GM03348 (cell line): ENCODE measurements around the gene MAP3K4.

Experiments used
- DNase-seq: peaks from one replicate; pipeline ENCODE4 v3.0.0; 2012; ENCODE audit warnings: low spot score

MAP3K4 gene

DNA sequence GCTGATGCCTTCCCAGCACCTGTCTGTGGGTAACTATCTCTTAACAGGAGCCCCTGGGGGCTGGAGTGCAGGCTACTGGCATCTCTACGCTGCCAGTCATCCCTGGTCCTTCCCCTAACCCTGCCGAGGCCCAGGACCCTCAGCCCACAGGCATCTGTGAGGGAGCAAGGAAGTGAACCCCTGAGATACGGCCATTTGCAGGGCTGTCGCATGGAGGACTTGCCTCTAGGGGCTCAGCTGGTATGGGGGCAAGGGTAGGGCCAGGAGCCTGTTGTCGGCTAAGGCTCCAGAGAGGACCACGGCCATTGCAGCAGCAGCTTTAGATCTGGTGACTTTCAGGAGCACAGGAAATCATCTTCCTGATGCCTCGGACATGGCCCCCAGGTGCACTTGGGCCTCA lies 49.7 kb downstream of the MAP3K4 start:
- no peak for DNase-seq

DNA sequence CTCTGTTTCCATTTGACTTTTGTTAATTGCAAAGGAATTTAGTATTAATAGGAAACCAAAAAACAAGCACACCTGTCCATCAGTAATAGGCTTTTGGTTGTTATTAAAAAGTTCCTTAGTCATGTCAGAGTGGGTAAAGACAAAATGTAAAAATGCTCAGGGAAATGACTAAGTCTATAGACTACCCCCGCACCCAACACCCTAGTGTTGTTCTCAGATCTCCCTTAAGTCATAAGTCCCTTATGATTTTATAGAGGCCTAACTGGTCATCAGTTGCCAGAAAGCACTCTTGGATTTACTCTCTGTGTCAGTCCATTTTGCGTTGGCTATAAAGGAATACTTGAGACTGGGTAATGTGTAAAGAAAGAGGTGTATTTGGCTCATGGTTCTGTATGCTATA lies 52.8 kb downstream of the MAP3K4 start:
- no peak for DNase-seq

GRCh38 chr6:161048641-161049040 lies 57.1 kb downstream of the MAP3K4 start:
- peak; percentile 69 for DNase-seq

DNA sequence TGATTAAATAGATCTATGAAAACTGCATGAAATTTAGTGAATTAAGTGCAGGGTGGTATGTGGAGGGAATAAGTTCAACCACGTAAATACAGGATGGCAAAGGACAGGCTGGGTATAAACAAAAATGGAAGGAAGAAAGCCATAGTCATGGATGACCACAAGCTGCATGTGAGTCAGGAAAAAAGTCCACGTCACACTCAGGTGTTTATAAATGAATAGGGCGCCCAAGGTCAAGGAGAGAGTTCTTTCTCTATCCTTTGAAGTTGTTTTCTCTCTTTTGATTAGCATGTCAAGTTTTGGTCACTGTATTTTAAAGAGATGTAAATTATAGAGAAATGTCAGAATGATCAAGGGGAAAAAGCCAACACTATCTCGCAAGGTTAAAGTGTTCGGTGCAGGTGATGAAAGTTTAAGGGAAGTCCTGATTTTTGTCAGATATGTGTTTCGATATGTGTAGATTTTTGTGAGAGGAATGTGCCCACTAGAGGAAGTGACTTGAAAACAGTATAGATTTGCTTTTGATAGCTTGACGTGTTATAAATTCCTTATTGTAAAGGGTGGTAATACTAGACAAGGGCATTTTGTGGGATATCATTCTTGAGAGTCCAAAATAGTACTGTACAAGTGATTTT lies 58.7 kb downstream of the MAP3K4 start:
- DNase-seq: no peak

- no peak for DNase-seq
These were observed 61.5 kb downstream of the MAP3K4 start for GRCh38 chr6:161053103-161053502.

DNA sequence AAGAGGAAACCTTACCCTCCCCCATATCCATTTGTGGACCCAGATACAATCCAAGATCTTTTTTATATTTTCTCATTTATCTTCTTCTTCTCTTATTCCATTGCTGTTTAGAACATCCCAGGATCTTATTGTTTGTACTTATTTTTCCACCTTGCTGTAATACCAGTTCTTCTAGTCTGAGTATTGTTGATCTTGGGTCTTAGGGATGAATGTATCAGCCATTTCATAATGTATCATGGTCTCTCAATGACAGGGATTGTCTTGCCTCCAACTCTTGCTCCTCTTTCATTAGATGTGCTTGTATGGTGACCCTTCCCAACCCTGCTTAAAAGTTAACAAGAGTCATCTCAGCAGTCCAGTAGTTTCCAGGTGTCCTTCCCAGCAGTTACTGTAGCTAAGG lies 63.3 kb downstream of the MAP3K4 start:
- DNase-seq: no peak

DNA sequence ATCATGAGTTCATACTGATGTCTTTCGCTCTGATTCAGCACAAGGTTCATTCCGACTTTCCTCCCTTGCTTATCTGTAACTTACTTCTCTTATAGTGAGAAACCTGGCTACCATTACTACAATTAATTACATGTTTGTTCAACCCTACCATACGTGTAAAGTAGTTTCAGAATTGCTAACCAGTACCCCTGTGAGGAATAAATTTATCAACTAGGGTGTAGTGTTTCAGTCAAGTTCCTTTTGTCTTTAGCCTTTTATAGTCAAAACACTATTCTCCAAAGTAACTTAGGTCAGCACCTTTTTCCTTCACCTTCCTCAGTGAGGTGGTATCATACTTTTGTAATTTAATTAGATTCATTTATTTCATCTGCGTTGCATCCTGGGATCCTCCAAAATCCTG lies 64.9 kb downstream of the MAP3K4 start:
- DNase-seq: no peak

DNA sequence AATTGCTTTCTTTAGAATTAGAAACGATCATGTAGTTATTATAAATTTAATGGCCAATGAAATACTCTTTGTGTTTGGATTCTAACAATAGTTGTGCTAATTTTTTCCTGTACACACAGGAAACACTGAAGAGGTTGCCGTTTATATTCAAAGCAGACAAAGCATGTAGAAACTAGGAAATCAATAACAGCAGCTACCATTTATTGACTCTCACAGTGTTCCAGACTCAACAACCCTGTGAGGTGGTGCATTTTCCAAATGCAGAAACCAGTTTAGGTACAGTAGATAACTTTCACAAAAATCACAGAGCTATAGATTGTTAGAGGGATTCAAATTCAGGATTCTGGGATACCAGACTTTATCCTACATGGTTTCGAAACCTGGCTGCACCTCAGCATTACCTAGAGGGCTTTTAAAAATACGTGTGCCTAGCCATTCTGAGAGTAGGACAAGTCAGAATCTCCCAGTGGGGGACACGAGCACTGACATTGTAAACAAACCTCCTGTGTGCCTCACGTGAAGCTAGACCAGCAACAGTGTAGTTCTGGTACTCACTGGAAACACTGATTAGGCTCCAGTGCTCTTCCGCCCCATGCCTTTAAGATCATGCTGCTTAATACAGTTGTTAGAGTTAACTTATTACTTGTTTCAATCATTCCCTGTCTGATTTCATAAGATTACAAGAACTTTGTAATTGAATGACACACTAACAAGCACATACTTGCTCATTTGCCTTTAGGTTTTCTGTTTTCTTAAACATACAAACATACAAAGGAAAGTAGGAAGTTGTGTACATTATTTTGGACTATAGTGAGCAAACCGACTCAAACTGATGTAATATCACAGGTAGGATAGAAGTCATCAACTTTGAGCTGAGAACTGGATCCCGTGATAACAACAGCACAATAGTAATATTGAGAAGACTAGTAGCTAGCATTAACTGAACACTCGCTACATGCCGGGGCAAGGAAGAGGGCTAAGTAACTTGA lies 65.8 kb downstream of the MAP3K4 start:
- DNase-seq: no peak

- DNase-seq: peak; percentile 13
These were observed 67.2 kb downstream of the MAP3K4 start for GRCh38 chr6:161058741-161059140.

DNA sequence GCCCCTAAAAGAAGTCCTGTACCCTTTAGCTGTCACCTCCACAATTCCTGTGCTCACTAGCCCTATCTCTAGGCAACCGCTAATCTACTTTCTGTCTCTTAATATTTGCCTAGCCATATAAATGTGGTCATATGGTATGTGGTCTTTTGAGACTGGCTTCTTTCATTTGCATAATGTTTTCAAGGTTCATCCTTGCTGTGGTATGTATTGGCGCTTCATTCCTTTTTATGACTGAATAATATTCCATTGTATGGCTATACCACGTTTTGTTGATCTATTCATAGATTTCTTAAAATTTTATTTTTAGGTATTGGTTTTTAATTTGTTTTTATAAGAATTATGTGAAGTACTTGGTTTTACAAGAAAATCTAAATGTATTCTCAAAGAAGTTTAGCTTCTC lies 70.0 kb downstream of the MAP3K4 start:
- no peak for DNase-seq

DNA sequence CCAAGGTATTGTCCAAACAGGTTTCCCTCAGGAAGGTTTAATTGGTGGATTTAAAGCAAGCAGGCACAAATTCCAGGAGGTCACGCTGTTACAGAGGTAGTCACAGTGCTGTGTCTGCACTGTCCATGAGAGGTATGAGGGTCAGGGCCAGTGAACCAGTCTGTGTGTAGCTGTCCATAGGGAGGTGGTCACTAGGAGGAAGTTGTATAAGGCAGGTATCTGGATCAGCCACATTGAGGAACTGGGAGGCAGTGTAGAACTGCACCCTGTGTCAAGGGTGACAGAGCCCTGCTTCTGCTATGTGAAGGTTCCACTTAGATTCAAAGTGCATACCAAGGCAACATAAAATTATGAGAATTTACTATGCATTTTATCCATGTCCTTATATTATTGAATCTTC lies 73.3 kb downstream of the MAP3K4 start:
- DNase-seq: no peak

DNA sequence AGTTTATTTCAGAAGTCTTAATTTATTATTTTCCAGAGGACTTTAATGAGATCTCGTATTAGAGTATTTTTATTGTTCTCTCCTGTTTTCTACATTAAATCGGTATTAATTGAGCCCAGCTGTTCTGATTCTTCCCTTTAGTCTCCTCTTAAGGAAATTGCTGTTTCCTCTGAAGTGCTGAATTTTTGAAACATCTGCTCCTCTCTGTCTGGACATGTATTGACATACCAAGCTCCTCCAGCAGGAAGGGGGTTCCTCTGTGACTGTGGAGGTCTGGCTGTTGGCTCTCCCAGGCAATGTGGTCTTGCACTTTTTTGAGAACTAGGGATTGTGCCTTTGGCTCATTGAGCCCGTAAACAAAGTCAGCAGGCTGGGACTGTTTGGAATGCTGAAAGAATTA lies 74.9 kb downstream of the MAP3K4 start:
- DNase-seq: peak; percentile 44

DNA sequence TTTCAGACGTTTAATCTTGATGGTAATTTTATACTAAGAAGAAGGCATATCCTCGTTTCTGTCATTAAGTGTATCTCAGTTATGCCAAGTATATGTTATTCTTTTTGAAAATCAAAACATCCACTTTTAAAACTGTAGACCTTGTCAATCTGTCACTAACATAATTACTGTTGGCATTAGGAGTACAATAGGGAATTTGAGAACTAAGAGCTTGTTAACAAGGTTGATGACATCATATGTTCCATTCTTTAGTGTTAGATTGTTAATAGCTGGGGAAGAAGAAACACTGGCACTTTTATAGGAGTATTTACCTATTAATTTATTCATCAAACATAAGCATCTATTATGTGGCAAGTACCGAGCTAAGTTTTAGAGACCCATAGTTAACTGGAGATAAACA lies 76.2 kb downstream of the MAP3K4 start:
- DNase-seq: no peak

GRCh38 chr6:161068321-161068741 lies 76.8 kb downstream of the MAP3K4 start:
- no peak for DNase-seq

- no peak for DNase-seq
These were observed 82.4 kb downstream of the MAP3K4 start for GRCh38 chr6:161073930-161074329.

- no peak for DNase-seq
These were observed 83.0 kb downstream of the MAP3K4 start for GRCh38 chr6:161074496-161075121.

DNA sequence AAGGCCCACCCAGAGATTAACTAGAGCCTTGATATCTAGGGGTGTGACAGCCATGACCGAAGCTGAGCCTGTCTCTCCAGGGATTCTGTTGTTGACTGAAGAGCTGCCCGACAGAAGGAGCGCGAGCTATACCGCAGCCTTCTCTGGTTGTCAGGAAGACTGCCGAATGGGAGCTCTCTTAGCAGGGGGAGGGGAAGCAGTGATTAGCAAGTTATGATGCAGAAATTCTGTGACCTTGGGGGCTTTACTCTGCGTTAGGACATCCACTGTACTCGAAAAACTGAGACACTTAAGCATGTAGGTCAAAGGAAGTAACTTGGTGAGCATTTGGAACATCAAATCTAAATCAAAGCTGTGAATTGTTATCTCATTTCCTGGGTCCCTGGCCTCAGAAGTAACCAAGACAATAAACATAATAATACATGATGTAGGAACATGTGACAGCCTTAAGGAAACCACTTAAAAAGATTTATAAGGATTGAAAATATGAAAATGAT lies 84.7 kb downstream of the MAP3K4 start:
- DNase-seq: no peak

DNA sequence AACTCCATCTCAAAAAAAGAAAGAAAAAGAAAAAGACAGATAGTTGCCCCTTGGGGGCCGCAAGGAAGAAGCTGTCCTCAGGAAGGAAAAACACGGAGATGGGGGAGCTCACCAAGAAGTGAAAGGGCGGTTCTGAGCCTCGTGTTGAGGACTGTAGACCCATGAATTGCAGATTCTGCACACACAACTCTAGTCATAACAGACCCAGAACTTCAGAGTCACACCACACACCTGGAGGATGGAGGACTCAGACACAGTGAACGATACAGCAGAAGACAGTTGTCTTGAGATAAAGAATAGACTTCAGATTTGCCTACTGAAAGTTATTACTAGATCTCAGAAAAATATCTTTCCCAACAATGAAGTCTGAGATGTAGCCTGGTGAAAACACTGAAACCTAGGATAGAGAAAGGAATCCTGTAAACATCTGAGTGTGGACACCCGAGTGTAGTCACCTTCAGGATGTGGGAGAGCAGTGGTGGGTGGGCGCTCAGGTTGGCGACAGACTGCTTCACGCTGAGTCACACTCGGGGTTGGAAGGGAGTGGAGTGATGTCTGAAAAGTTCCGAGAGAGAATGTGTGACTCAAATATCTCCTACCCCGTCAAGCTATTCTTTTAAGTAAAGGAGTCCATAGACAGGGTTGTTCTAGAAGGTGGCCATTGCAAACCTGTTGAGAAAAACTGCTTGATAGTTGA lies 88.1 kb downstream of the MAP3K4 start:
- peak; percentile 74 for DNase-seq

- DNase-seq: no peak
These were observed 88.8 kb downstream of the MAP3K4 start for GRCh38 chr6:161080263-161080970.

DNA sequence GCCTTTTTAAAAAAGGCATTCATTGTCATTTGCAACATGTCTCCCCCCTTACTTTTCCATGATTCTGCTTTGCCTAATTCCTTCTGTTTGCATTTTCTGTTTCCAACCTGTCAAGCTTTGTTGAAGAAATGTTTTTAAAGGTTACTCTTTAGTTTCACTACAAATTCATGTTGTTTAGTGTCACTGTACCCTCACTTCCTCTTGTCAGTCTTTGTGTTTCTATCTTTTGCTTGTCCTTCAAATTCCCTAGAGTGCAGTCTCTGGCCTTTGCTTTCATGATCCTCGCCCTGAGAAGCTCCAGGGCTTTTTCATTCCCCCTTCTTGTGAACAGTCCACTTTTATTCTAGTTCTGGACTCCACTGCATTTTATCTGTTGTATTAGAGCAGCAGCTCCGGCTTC lies 90.6 kb downstream of the MAP3K4 start:
- DNase-seq: no peak

- DNase-seq: no peak
These were observed 93.7 kb downstream of the MAP3K4 start for GRCh38 chr6:161085246-161085645.
